ENCODE data around the gene TRPM2. TPM values are rescaled to one million over a fixed set of nuclear protein-coding genes. Genes with fewer than 3 reads are reported as not detected.

The TRPM2 gene
- total RNA-seq, 1 donor, result 0.36 TPM

GRCh38 chr21:44450999-44451398 is 97.6 kb downstream of the TRPM2 start:
- Histone ChIP-seq H3K36me3 (ENCODE audit: insufficient read depth, low read length) (no peaks in the 10 kb centered on the region), H3K9me3 (ENCODE audit: low read depth, low read length) (no peaks in the 10 kb centered on the region), H3K4me2 (ENCODE audit: insufficient read depth, low read length) (no peak overlapping the region), H3K4me1 (ENCODE audit: insufficient read depth, low read length) (no peaks in the 10 kb centered on the region), H2AFZ (ENCODE audit: low read length) (no peak overlapping the region), H3K27me3 (ENCODE audit: insufficient read depth, low read length) (peaks cover 5% of the 10 kb centered on the region), H3K27ac (ENCODE audit: low read depth, low read length) (no peak overlapping the region), H3K79me2 (ENCODE audit: insufficient read depth, low read length) (no peaks in the 10 kb centered on the region), H4K20me1 (ENCODE audit: insufficient read depth, low read length) (no peaks in the 10 kb centered on the region), H3K4me3 (ENCODE audit: insufficient read depth, low read length) (no peak overlapping the region)
- no peak for TF ChIP-seq CTCF (IDR thresholded peaks at IDR 0.05; ENCODE audit: extremely low read depth, low read depth, low read length)
- DNase-seq (ENCODE audit: insufficient read length, low spot score, missing footprints), result peak; percentile 47

GRCh38 chr21:44453120-44453519 is 99.7 kb downstream of the TRPM2 start:
- TF ChIP-seq CTCF (IDR thresholded peaks at IDR 0.05; ENCODE audit: extremely low read depth, low read depth, low read length), result no peak
- H3K4me1 ChIP-seq (ENCODE audit: insufficient read depth, low read length), result no peaks in the 10 kb centered on the region

GRCh38 chr21:44454058-44454457 is 100.6 kb downstream of the TRPM2 start:
- no peak overlapping the region for H3K4me2 ChIP-seq (ENCODE audit: insufficient read depth, low read length)
- no peak overlapping the region for H2AFZ ChIP-seq (ENCODE audit: low read length)
- H3K36me3 ChIP-seq (ENCODE audit: insufficient read depth, low read length), result no peaks in the 10 kb centered on the region
- no peaks in the 10 kb centered on the region for H3K4me1 ChIP-seq (ENCODE audit: insufficient read depth, low read length)
- DNase-seq (ENCODE audit: insufficient read length, low spot score, missing footprints), result no peak
- H3K9me3 ChIP-seq (ENCODE audit: low read depth, low read length), result no peaks in the 10 kb centered on the region
- H3K27ac ChIP-seq (ENCODE audit: low read depth, low read length), result no peak overlapping the region
- no peak overlapping the region for H3K4me3 ChIP-seq (ENCODE audit: insufficient read depth, low read length)
- TF ChIP-seq CTCF (IDR thresholded peaks at IDR 0.05; ENCODE audit: extremely low read depth, low read depth, low read length), result no peak
- H3K79me2 ChIP-seq (ENCODE audit: insufficient read depth, low read length), result no peaks in the 10 kb centered on the region
- H3K27me3 ChIP-seq (ENCODE audit: insufficient read depth, low read length), result no peaks in the 10 kb centered on the region
- H4K20me1 ChIP-seq (ENCODE audit: insufficient read depth, low read length), result no peaks in the 10 kb centered on the region

More at GRCh38 chr21:44453120-44453519, 99.7 kb downstream of the TRPM2 start:
- H4K20me1 ChIP-seq (ENCODE audit: insufficient read depth, low read length), result no peaks in the 10 kb centered on the region
- no peaks in the 10 kb centered on the region for H3K79me2 ChIP-seq (ENCODE audit: insufficient read depth, low read length)
- no peaks in the 10 kb centered on the region for H3K27me3 ChIP-seq (ENCODE audit: insufficient read depth, low read length)
- no peak overlapping the region for H2AFZ ChIP-seq (ENCODE audit: low read length)
- H3K36me3 ChIP-seq (ENCODE audit: insufficient read depth, low read length), result no peaks in the 10 kb centered on the region
- H3K4me3 ChIP-seq (ENCODE audit: insufficient read depth, low read length), result no peak overlapping the region
- no peak overlapping the region for H3K27ac ChIP-seq (ENCODE audit: low read depth, low read length)
- H3K9me3 ChIP-seq (ENCODE audit: low read depth, low read length), result no peaks in the 10 kb centered on the region
- H3K4me2 ChIP-seq (ENCODE audit: insufficient read depth, low read length), result no peak overlapping the region
- DNase-seq (ENCODE audit: insufficient read length, low spot score, missing footprints), result peak; percentile 29

GRCh38 chr21:44454747-44455523 is 101.5 kb downstream of the TRPM2 start, which contains the start of gene LRRC3:
TSS of gene LRRC3 (plus strand) at chr21:44455510. CDS start at chr21:44456645, 1,135 bp downstream.
- no peak for TF ChIP-seq CTCF (IDR thresholded peaks at IDR 0.05; ENCODE audit: extremely low read depth, low read depth, low read length)
- Histone ChIP-seq H2AFZ (ENCODE audit: low read length) (no peak within 1 kb of the TSS), H3K4me3 (ENCODE audit: insufficient read depth, low read length) (peak within 1 kb of the TSS; percentile 62), H3K4me1 (ENCODE audit: insufficient read depth, low read length) (no peaks in the 10 kb centered on the region), H3K9me3 (ENCODE audit: low read depth, low read length) (no peaks in the 10 kb centered on the region), H3K36me3 (ENCODE audit: insufficient read depth, low read length) (no peaks in the 10 kb centered on the region), H3K27me3 (ENCODE audit: insufficient read depth, low read length) (no peaks in the 10 kb centered on the region), H3K79me2 (ENCODE audit: insufficient read depth, low read length) (no peaks in the 10 kb centered on the region), H3K4me2 (ENCODE audit: insufficient read depth, low read length) (peak within 1 kb of the TSS; percentile 60), H4K20me1 (ENCODE audit: insufficient read depth, low read length) (no peaks in the 10 kb centered on the region), H3K27ac (ENCODE audit: low read depth, low read length) (no peak within 1 kb of the TSS)
- DNase-seq (ENCODE audit: insufficient read length, low spot score, missing footprints), result peak; percentile 95

All from osteoblast (primary cell).